Neuronal stem cell (in vitro differentiated cells): Measurements from ENCODE around the gene VEGFD.

Experiments used
- DNase-seq: peaks from one replicate; pipeline ENCODE4 v3.0.0-alpha.2; 2013; ENCODE audit warnings: low spot score
- H2AFZ ChIP-seq: one replicate; pipeline ENCODE4 v1.6.1; 2013; ENCODE audit warnings: mild to moderate bottlenecking, low read length, inconsistent platforms
- H2AK5ac ChIP-seq: 2 replicates; pipeline ENCODE4 v1.6.1; 2013; ENCODE audit warnings: low read depth, mild to moderate bottlenecking, inconsistent platforms, low read length, moderate library complexity, mixed read lengths
- H2BK120ac ChIP-seq: 2 replicates; pipeline ENCODE4 v1.6.1; 2013; ENCODE audit warnings: low read depth, mild to moderate bottlenecking, inconsistent platforms, low read length, moderate library complexity, mixed read lengths
- H2BK12ac ChIP-seq: one replicate; pipeline ENCODE4 v1.6.1; 2013; ENCODE audit warnings: low read length, inconsistent platforms
- H2BK15ac ChIP-seq: 2 replicates; pipeline ENCODE4 v1.6.1; 2013; ENCODE audit warnings: mild to moderate bottlenecking, low read length, inconsistent platforms, mixed read lengths
- H2BK5ac ChIP-seq: one replicate; pipeline ENCODE4 v1.6.1; 2013; ENCODE audit warnings: inconsistent platforms, mild to moderate bottlenecking, low read length, moderate library complexity
- H3K14ac ChIP-seq: one replicate; pipeline ENCODE4 v1.6.1; 2013; ENCODE audit warnings: low read length, inconsistent platforms
- H3K18ac ChIP-seq: 2 replicates; pipeline ENCODE4 v1.6.1; 2013; ENCODE audit warnings: low read length, inconsistent platforms
- H3K23ac ChIP-seq: 2 replicates; pipeline ENCODE4 v1.6.1; 2013; ENCODE audit warnings: low read depth, mild to moderate bottlenecking, mixed read lengths, low read length, inconsistent platforms; ENCODE audit not compliant: poor library complexity
- H3K27ac ChIP-seq: replicated peaks from 3 replicates; pipeline ENCODE4 v1.5.1; 2013; ENCODE audit warnings: low read length, inconsistent platforms
- H3K27me3 ChIP-seq, 3 experiments: 2 replicates each; pipeline ENCODE4 v1.6.1; 2013; ENCODE audit warnings: low read length in 3 of 3, mild to moderate bottlenecking in 2 of 3, inconsistent platforms in 1 of 3, low read depth in 1 of 3, mixed read lengths in 1 of 3, moderate library complexity in 1 of 3; ENCODE audit not compliant: control insufficient read depth in 3 of 3, insufficient read depth in 3 of 3
- H3K36me3 ChIP-seq, 2 donors: replicated peaks in 1 of 2; 2 replicates each; pipeline ENCODE4 v1.6.1; 2013; ENCODE audit warnings: low read length in 2 of 2; ENCODE audit not compliant: control insufficient read depth in 2 of 2, insufficient read depth in 2 of 2
- H3K4ac ChIP-seq: 2 replicates; pipeline ENCODE4 v1.6.1; 2013; ENCODE audit warnings: inconsistent platforms, mild to moderate bottlenecking, low read length, moderate library complexity
- H3K4me1 ChIP-seq, 2 donors: 1 replicate in 1 of 2; 2 replicates in 1 of 2; pipeline ENCODE4 v1.6.1; 2013; ENCODE audit warnings: low read length in 2 of 2, low read depth in 1 of 2; ENCODE audit not compliant: control insufficient read depth in 2 of 2, insufficient read depth in 1 of 2
- H3K4me2 ChIP-seq: one replicate; pipeline ENCODE4 v1.6.1; 2013; ENCODE audit warnings: mild to moderate bottlenecking, low read length, inconsistent platforms; ENCODE audit not compliant: insufficient read depth, poor library complexity, severe bottlenecking
- H3K4me3 ChIP-seq, 2 donors: 2 replicates each; pipeline ENCODE4 v1.5.1; 2013; ENCODE audit warnings: low read length in 2 of 2, mild to moderate bottlenecking in 2 of 2, inconsistent platforms in 1 of 2, moderate library complexity in 1 of 2
- H3K79me1 ChIP-seq: one replicate; pipeline ENCODE4 v1.6.1; 2013; ENCODE audit warnings: low read depth, mild to moderate bottlenecking, inconsistent platforms, low read length, moderate library complexity
- H3K9ac ChIP-seq: one replicate; pipeline ENCODE4 v1.6.1; 2013; ENCODE audit warnings: mild to moderate bottlenecking, low read depth, low read length, inconsistent platforms; ENCODE audit not compliant: poor library complexity
- H3K9me3 ChIP-seq, 2 donors: replicated peaks in 1 of 2; 2 replicates each; pipeline versions ENCODE3 to v1.6.1; 2013; ENCODE audit warnings: low read length in 2 of 2, mild to moderate bottlenecking in 2 of 2, inconsistent platforms in 1 of 2, low read depth in 1 of 2, mixed read lengths in 1 of 2, moderate library complexity in 1 of 2; ENCODE audit not compliant: control insufficient read depth in 2 of 2, insufficient read depth in 1 of 2
- H4K8ac ChIP-seq: one replicate; pipeline ENCODE4 v1.6.1; 2013; ENCODE audit warnings: low read depth, mild to moderate bottlenecking, inconsistent platforms, low read length, moderate library complexity
- H4K91ac ChIP-seq: one replicate; pipeline ENCODE4 v1.6.1; 2013; ENCODE audit warnings: low read length, low read depth, mild to moderate bottlenecking, inconsistent platforms; ENCODE audit not compliant: poor library complexity
- WGBS, 2 donors: extraction: QIAGEN DNeasy Blood & Tissue Kit; methylation state at CpG; one replicate each; pipeline ENCODE4 v1.1.7; 2013; ENCODE audit warnings: missing lambda C conversion rate in 2 of 2, mixed read lengths in 1 of 2; ENCODE audit not compliant: insufficient read length in 2 of 2, insufficient replicate concordance in 1 of 2; ENCODE audit errors: extremely low coverage in 2 of 2; 5-methylcytosine and 5-hydroxymethylcytosine counted together

The VEGFD gene

DNA sequence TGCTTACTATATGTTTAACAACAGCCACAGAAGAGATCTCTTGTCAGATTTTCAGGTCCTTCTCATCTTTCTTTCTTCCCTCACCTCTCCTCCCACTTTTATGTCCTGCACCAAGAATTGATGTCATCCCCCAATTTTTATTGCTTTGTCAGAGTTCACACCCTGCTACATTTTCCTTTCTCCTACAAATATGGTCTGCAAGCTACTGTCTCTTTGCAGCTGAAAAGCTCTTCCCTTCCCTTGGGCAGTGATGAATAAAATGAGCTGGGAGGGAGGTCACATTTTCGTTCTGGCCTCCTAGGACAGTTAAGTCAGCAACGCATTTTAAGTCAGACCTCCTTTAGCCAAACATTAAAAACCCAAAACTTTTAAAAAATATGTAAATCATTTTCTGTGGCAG, 26.7 kb upstream of the VEGFD start:
- no CpG with 5 or more reads among the region's 2 CpGs for WGBS, 2 donors
- Histone ChIP-seq H2AFZ (no peak overlapping the region), H2BK12ac (no peak overlapping the region), H3K23ac (no peak overlapping the region), H2AK5ac (no peak overlapping the region), H2BK15ac (no peak overlapping the region), H3K79me1 (no peaks in the 10 kb centered on the region), H3K4me1 (peaks cover 5 to 20% of the 10 kb centered on the region in 2 donors), H2BK120ac (no peak overlapping the region), H2BK5ac (no peak overlapping the region), H3K36me3 (peaks cover 0 to 5% of the 10 kb centered on the region in 2 donors), H3K18ac (no peak overlapping the region), H3K27ac (no peak overlapping the region), H3K9ac (no peak overlapping the region), H3K9me3 (no peaks in the 10 kb centered on the region), H4K91ac (no peak overlapping the region), H3K27me3 (no peaks in the 10 kb centered on the region), H3K4ac (no peak overlapping the region), H3K4me2 (no peak overlapping the region), H3K14ac (no peak overlapping the region), H3K4me3 (no peak overlapping the region), H4K8ac (no peak overlapping the region)
- DNase-seq, result no peak

DNA sequence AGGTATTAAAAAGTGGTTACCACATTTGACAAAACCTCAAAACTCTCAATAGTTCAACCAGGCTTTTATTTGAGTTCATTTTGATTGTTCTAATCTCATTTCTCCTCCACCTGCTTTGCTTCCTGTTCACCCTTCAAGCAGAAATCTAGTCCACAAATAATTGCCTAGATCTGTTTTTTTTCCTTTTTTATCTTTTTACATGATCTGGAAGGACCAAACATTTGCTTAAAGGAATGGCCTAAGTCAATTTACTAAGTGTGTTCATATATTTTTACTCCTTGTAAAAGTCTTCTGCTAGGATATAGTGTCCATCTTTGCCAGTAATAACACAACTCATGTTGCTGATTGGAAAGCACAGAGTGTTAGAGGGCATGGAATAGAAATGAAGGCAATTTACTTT, 26.2 kb upstream of the VEGFD start:
- H2AFZ ChIP-seq, result no peak overlapping the region
- H3K14ac ChIP-seq, result no peak overlapping the region
- no peaks in the 10 kb centered on the region for H3K27me3 ChIP-seq
- no peak overlapping the region for H3K4ac ChIP-seq
- H3K9me3 ChIP-seq, result no peaks in the 10 kb centered on the region
- DNase-seq, result no peak
- no peak overlapping the region for H2BK5ac ChIP-seq
- no peak overlapping the region for H3K18ac ChIP-seq
- no peak overlapping the region for H4K91ac ChIP-seq
- no peak overlapping the region for H4K8ac ChIP-seq
- H2AK5ac ChIP-seq, result no peak overlapping the region
- no peak overlapping the region for H2BK15ac ChIP-seq
- H3K4me2 ChIP-seq, result no peak overlapping the region
- H3K9ac ChIP-seq, result no peak overlapping the region
- H3K4me3 ChIP-seq, result no peak overlapping the region
- no peak overlapping the region for H2BK120ac ChIP-seq
- no peak overlapping the region for H2BK12ac ChIP-seq
- H3K23ac ChIP-seq, result no peak overlapping the region
- H3K27ac ChIP-seq, result no peak overlapping the region
- H3K36me3 ChIP-seq, result peaks cover 0 to 5% of the 10 kb centered on the region in 2 donors
- H3K4me1 ChIP-seq, result peaks cover 5 to 20% of the 10 kb centered on the region in 2 donors
- no peaks in the 10 kb centered on the region for H3K79me1 ChIP-seq

DNA sequence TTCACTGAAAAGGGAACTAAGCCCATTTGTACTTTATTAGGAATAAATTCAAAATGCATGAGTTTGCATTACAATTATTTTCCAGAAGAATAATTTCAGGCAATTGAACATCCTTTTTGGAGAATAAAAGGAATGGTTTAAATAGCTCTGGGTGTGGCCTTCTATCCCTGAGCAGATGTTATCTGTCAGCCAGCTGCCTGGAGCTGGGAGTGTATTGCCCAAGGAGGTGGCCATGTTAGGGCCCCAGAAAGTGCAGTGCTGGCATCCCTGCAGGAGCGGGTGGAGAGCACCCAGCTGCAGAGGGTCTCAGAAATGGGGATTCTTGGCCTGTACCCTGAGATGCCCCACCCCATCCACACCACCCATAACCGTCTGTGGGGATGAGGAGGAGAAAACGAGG, 21.6 kb upstream of the VEGFD start:
- Histone ChIP-seq H3K79me1 (no peaks in the 10 kb centered on the region), H3K14ac (no peak overlapping the region), H3K27ac (no peak overlapping the region), H2AK5ac (no peak overlapping the region), H2AFZ (no peak overlapping the region), H3K4me2 (no peak overlapping the region), H2BK12ac (no peak overlapping the region), H4K91ac (no peak overlapping the region), H3K9ac (no peak overlapping the region), H3K9me3 (no peaks in the 10 kb centered on the region), H3K18ac (no peak overlapping the region), H3K4me3 (no peak overlapping the region), H3K23ac (no peak overlapping the region), H2BK120ac (no peak overlapping the region), H3K4me1 (peaks cover under 1 to 2% of the 10 kb centered on the region in 2 donors), H3K36me3 (peaks cover 0 to 5% of the 10 kb centered on the region in 2 donors), H3K27me3 (no peaks in the 10 kb centered on the region), H3K4ac (no peak overlapping the region), H2BK15ac (no peak overlapping the region), H2BK5ac (no peak overlapping the region), H4K8ac (no peak overlapping the region)
- no CpG with 5 or more reads among the region's 3 CpGs for WGBS, 2 donors
- no peak for DNase-seq

DNA sequence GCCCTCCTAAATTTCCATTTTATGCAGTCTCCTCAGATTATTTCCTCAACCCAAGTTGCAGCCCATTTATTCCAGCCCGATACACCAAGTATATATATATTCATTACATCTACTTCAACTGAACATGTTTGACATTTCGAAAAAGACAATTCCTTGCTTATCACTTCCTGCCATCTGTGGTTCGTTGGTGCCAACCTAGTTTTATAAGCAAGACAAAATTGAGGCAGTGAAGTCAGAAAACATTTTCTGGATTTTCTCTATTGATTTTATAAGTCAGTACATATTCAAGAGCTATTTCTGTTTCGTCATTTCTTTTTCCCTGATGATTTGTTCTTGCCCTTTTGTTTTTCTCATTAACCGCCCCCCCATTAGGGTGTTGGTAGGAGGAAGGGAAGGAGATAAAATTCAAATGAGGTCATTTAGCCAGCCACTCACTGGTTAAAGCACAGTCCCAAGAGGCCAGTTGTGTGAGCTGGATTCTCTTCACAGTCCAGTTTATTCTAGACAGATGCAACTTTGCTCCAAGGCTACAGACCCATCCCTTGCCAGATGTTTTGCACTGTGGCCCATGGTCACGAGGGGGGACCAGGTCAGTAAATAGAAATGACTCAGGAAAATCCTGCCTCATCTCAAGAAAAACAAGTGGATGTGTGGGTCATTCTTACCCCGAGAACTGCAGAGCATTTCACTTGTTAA, 20.3 kb upstream of the VEGFD start:
- Histone ChIP-seq H3K23ac (no peak overlapping the region), H2BK12ac (no peak overlapping the region), H4K8ac (no peak overlapping the region), H3K9ac (no peak overlapping the region), H3K18ac (no peak overlapping the region), H3K27me3 (no peaks in the 10 kb centered on the region), H3K4ac (no peak overlapping the region), H3K4me1 (peaks cover 0 to 2% of the 10 kb centered on the region in 2 donors), H3K79me1 (no peaks in the 10 kb centered on the region), H2BK15ac (no peak overlapping the region), H2BK120ac (no peak overlapping the region), H2BK5ac (no peak overlapping the region), H3K14ac (no peak overlapping the region), H2AFZ (no peak overlapping the region), H4K91ac (no peak overlapping the region), H3K4me3 (no peak overlapping the region), H2AK5ac (no peak overlapping the region), H3K9me3 (no peaks in the 10 kb centered on the region), H3K36me3 (peaks cover 0 to 5% of the 10 kb centered on the region in 2 donors), H3K4me2 (no peak overlapping the region), H3K27ac (no peak overlapping the region)
- no peak for DNase-seq
- no CpG with 5 or more reads among the region's 7 CpGs for WGBS, 2 donors
